Fibroblast of pulmonary artery (primary cell): ENCODE measurements around the gene CRYBA4.
A peak's percentile ranks its signal among the peaks of the same experiment; 100 is the strongest.

Experiments used
- DNase-seq: peaks from one replicate; pipeline ENCODE4 v3.0.0-alpha.2; 2010; ENCODE audit warnings: low read depth
- H3K4me3 ChIP-seq: replicated peaks from 2 replicates; pipeline ENCODE4 v1.5.1; 2011; ENCODE audit warnings: low read depth, mild to moderate bottlenecking, control low read depth, low read length, moderate library complexity
- CTCF ChIP-seq: IDR thresholded peaks from 2 replicates; pipeline ENCODE4 v1.5.1; 2011; ENCODE audit warnings: mild to moderate bottlenecking, control low read depth, low read length, inconsistent platforms; ENCODE audit errors: missing control alignments

The CRYBA4 gene

GRCh38 chr22:26580240-26580962, 41.4 kb upstream of the CRYBA4 start:
- no peak for DNase-seq
- no peak for TF ChIP-seq CTCF
- H3K4me3 ChIP-seq, result no peak overlapping the region

- no peak for DNase-seq
- H3K4me3 ChIP-seq, result no peak overlapping the region
- no peak for TF ChIP-seq CTCF
Measured at GRCh38 chr22:26581026-26581425, 40.7 kb upstream of the CRYBA4 start.

- no peak for DNase-seq
- no peak for TF ChIP-seq CTCF
- no peak overlapping the region for H3K4me3 ChIP-seq
Measured at GRCh38 chr22:26581633-26582168, 40.1 kb upstream of the CRYBA4 start.

- no peak overlapping the region for H3K4me3 ChIP-seq
- TF ChIP-seq CTCF, result no peak
- DNase-seq, result no peak
Measured at GRCh38 chr22:26584010-26584409, 37.8 kb upstream of the CRYBA4 start.

GRCh38 chr22:26585104-26585790, 36.5 kb upstream of the CRYBA4 start:
- no peak overlapping the region for H3K4me3 ChIP-seq
- DNase-seq, result peak; percentile 78
- TF ChIP-seq CTCF, result peak; percentile 20

- H3K4me3 ChIP-seq, result no peak overlapping the region
- TF ChIP-seq CTCF, result no peak
- no peak for DNase-seq
Measured at GRCh38 chr22:26586556-26587325, 35.0 kb upstream of the CRYBA4 start.
